Progenitor cell of endocrine pancreas (in vitro differentiated cells): ENCODE measurements around the gene RAMP2. TPM values are rescaled to one million over a fixed set of nuclear protein-coding genes. Genes with fewer than 3 reads are reported as not detected.
A peak's percentile ranks its signal among the peaks of the same experiment; 100 is the strongest.

Source experiments
- DNase-seq: peaks from one replicate; pipeline ENCODE4 v3.0.0; 2021; ENCODE audit warnings: low spot score; ENCODE audit not compliant: unreplicated experiment
- H3K27ac Mint-ChIP-seq: 2 replicates; pipeline ENCODE4 v1.8.0; 2021; ENCODE audit warnings: mild to moderate bottlenecking, moderate library complexity, mixed read lengths
- H3K27me3 Mint-ChIP-seq: 2 replicates; pipeline ENCODE4 v1.8.0; 2021; ENCODE audit warnings: mixed read lengths
- H3K36me3 Mint-ChIP-seq: 2 replicates; pipeline ENCODE4 v1.8.0; 2022; ENCODE audit warnings: mixed read lengths; ENCODE audit not compliant: insufficient read depth
- H3K4me1 Mint-ChIP-seq: 2 replicates; pipeline ENCODE4 v1.8.0; 2021; ENCODE audit warnings: low read depth, mixed read lengths
- H3K4me3 Mint-ChIP-seq: 2 replicates; pipeline ENCODE4 v1.8.0; 2021; ENCODE audit warnings: low read depth, mild to moderate bottlenecking, moderate library complexity, mixed read lengths
- H3K9me3 Mint-ChIP-seq: 2 replicates; pipeline ENCODE4 v1.8.0; 2021; ENCODE audit warnings: low read depth, mixed read lengths
- total RNA-seq: library from RNA; stranded (reverse); gene quantifications from 2 replicates; pipeline ENCODE4 v1.2.1, GENCODE V29; 2021
- TF ChIP-seq, protein P1 (sequence below): fragments of 200-600 bp; sonication (generic); IDR thresholded peaks from one replicate; pipeline ENCODE4 v1.5.0; 2021; ENCODE audit warnings: antibody characterized with exemption, mild to moderate bottlenecking; ENCODE audit not compliant: unreplicated experiment

RAMP2 gene
- total RNA-seq, 1 donor from 2014 or later, result 4.4 TPM

DNA sequence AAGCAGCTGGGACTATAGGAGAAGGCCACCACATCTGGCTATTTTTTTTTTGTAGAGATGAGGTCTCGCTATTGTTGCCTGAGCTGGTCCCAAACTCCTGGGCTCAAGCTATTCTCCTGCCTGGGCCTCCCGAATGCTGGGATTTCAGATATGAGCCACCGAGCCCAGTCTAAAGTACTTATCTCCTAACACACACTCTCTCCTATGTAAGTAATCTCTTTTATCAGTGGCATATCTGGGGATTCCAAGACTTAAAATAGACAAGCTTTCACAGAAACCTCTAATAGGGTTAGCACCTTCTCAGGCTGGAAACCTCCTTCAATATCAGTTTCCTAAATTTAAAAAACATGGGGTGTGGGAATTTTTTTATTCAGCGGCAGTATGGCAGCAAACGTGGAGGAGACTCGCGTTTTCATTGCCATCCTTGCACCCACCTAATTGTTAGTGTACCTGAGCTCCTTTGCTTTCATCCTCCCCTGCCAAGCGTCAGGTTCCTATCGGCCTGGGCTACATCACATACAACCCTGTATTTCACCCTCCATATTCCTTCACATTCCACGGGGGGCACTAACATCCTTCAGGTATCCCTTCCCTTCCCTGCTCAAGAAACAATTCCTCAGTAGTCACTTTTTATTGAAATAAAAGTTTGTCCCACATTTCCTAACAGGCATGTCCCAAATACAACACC is 17.3 kb upstream of the RAMP2 start:
- H3K4me3 Mint-ChIP-seq, result peak overlapping the region; percentile 89
- no peak for DNase-seq
- H3K4me1 Mint-ChIP-seq, result peaks cover 16% of the 10 kb centered on the region
- TF ChIP-seq, protein P1, sequence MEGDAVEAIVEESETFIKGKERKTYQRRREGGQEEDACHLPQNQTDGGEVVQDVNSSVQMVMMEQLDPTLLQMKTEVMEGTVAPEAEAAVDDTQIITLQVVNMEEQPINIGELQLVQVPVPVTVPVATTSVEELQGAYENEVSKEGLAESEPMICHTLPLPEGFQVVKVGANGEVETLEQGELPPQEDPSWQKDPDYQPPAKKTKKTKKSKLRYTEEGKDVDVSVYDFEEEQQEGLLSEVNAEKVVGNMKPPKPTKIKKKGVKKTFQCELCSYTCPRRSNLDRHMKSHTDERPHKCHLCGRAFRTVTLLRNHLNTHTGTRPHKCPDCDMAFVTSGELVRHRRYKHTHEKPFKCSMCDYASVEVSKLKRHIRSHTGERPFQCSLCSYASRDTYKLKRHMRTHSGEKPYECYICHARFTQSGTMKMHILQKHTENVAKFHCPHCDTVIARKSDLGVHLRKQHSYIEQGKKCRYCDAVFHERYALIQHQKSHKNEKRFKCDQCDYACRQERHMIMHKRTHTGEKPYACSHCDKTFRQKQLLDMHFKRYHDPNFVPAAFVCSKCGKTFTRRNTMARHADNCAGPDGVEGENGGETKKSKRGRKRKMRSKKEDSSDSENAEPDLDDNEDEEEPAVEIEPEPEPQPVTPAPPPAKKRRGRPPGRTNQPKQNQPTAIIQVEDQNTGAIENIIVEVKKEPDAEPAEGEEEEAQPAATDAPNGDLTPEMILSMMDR, result peak; percentile 49
- H3K36me3 Mint-ChIP-seq, result no peaks in the 10 kb centered on the region
- H3K9me3 Mint-ChIP-seq, result peaks cover 5% of the 10 kb centered on the region
- peak overlapping the region; percentile 99 for H3K27ac Mint-ChIP-seq
- H3K27me3 Mint-ChIP-seq, result peaks cover 3% of the 10 kb centered on the region

DNA sequence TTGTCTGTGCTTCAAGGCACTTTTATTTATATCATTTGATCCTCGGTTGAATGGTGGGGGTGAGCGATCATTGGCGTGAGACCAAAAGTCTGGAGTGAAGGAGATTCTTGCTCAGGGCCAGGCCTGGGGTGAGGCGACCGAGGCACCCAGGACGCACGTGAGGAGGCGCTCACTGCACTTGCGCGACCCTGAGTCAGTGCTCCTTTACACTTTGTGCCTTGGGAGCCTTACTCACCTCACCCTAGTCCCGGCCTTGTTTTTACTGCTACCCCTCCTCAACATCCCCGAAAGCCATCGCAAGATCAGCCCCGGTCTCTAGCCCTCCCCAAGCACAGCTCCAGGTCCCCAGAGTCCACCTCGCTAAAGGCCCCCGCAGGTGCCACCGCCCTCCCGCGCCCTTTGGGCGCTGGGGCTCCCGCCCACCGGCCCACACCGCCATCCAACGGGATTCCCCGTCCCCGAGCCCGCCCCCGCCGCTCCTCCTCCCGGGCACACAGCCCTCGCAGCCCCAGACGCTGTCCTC is 16.7 kb upstream of the RAMP2 start:
- Mint-ChIP-seq H3K27ac (peak overlapping the region; percentile 99), H3K4me3 (peak overlapping the region; percentile 89), H3K4me1 (peaks cover 18% of the 10 kb centered on the region), H3K36me3 (no peaks in the 10 kb centered on the region), H3K27me3 (peaks cover 3% of the 10 kb centered on the region), H3K9me3 (peaks cover 5% of the 10 kb centered on the region)
- no peak for DNase-seq
- TF ChIP-seq, protein P1, result peak; percentile 8

DNA sequence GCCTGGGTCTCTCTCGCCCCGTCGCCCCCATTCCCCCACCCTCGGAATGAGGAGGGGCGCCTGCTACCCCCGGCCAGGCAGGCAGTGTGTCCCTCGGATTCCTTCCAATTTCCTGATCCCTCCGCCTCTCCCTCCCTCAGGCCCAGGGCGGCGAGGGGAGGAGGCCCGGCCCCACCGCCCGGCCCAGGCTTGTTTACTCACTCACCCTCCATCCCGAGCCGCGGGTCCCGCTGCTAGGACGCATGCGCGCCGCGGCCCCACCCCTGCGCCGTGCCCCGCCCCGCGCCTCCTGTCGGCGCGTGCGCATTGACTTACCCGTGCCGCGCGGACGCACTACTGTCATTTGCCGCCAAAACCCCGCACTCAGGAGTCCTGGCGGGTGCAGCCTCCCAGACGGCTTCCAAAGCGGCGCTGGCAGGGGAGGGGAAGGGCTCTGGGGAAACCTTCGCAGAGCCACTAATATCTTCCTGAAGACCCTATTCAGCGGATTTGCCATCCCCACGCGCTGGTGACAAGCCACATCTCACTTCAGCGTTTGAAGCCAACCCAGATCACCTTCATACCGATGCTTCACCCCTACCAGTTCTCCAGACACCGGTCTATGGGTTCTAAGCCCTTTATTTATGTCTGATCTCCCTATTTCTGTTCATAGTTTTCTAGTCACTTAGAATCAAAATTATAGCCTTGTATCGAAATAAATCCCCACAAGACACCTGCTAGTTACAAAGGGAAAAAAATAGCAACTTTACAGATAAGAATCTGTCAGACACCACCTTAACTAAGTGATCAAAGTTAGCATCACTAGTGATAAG is 16.0 kb upstream of the RAMP2 start, which contains the start of gene EZH1:
EZH1 (minus strand) TSS at position 235 of the 812 bp plus-strand sequence. CDS start 16,099 bp downstream, outside the sequence.
- Mint-ChIP-seq H3K27ac (peak within 1 kb of the TSS; percentile 99), H3K9me3 (peaks cover 5% of the 10 kb centered on the region), H3K27me3 (peaks cover 3% of the 10 kb centered on the region)

DNA sequence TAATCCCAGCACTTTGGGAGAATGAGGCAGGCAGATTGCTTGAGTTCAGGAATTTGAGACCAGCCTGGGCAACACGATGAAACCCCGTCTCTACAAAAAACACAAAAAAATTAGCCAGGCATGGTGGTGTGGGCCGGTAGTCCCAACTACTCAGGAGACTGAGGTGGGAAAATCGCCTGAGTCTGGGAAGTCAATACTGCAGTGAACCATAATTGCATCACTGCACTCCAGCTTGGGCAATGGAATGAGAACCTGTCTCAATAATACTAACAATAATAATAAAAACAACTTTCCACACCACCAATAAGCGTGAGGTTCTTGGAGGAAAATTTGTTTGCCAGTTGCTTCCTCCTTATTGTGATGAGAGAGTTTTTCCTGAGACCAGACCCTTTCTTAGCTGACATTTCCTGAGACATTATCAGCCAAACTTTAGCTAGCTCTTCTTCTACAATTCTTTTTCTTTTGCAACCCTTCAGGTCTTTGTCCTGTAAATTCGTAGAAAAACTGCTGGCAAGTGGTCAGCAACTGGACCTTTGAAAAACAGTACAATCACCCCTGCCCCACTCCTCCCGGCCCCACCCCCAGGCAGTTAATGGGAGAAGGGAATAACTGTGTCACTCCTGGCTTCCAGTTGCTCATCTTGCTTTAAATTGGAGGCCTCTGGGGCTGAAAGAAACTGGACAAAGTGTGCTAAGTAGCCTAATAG is 12.7 kb upstream of the RAMP2 start:
- peaks cover 5% of the 10 kb centered on the region for H3K9me3 Mint-ChIP-seq

More for the DNA sequence above, 16.0 kb upstream of the RAMP2 start, which contains the start of gene EZH1:
- H3K4me1 Mint-ChIP-seq, result peaks cover 20% of the 10 kb centered on the region
- TF ChIP-seq, protein P1, result no peak
- DNase-seq, result peak; percentile 93
- no peaks in the 10 kb centered on the region for H3K36me3 Mint-ChIP-seq
- H3K4me3 Mint-ChIP-seq, result peak within 1 kb of the TSS; percentile 89

More for the DNA sequence above, 12.7 kb upstream of the RAMP2 start:
- Mint-ChIP-seq H3K4me1 (peaks cover 14% of the 10 kb centered on the region), H3K27ac (no peak overlapping the region), H3K36me3 (no peaks in the 10 kb centered on the region), H3K27me3 (peaks cover 8% of the 10 kb centered on the region), H3K4me3 (no peak overlapping the region)
- no peak for DNase-seq
- TF ChIP-seq, protein P1, result no peak
